Natural killer cell (primary cell): ENCODE data around the gene FBXL7. TPM values are rescaled to one million over a fixed set of nuclear protein-coding genes. Genes with fewer than 3 reads are reported as not detected.

Experiments
- ATAC-seq, 3 donors: fragments of 150-1000 bp in 2 of 3; fragments of 200-7000 bp in 1 of 3; cut with Tn5 transposase; 1 replicate in 1 of 3; 2 replicates in 2 of 3; pipeline ENCODE4 v1.10.0; 2021; ENCODE audit warnings: mild to moderate bottlenecking in 2 of 3, moderate library complexity in 2 of 3
- DNase-seq, 2 donors: peaks; one replicate each; pipeline versions ENCODE4 v3.0.0 to v3.0.0-alpha.2; 2013 to 2021; ENCODE audit warnings: mixed read lengths in 1 of 2
- H3K27ac ChIP-seq: one replicate; pipeline ENCODE4 v1.5.1; 2013; ENCODE audit warnings: mild to moderate bottlenecking, low read length
- H3K27me3 ChIP-seq: one replicate; pipeline ENCODE4 v1.6.1; 2013; ENCODE audit warnings: low read length; ENCODE audit not compliant: control insufficient read depth, insufficient read depth
- H3K36me3 ChIP-seq: one replicate; pipeline ENCODE4 v1.6.1; 2013; ENCODE audit warnings: low read length; ENCODE audit not compliant: control insufficient read depth, insufficient read depth
- H3K4me1 ChIP-seq: one replicate; pipeline ENCODE4 v1.6.1; 2013; ENCODE audit warnings: low read length; ENCODE audit not compliant: control insufficient read depth, insufficient read depth
- H3K4me3 ChIP-seq: one replicate; pipeline ENCODE4 v1.5.1; 2013; ENCODE audit warnings: low read length
- H3K9me3 ChIP-seq: one replicate; pipeline ENCODE4 v1.6.1; 2013; ENCODE audit warnings: low read length; ENCODE audit not compliant: control insufficient read depth, insufficient read depth
- H3K27ac Mint-ChIP-seq, 2 donors: one replicate each; pipeline ENCODE4 v1.8.0; 2022; ENCODE audit warnings: mild to moderate bottlenecking in 2 of 2, mixed read lengths in 2 of 2, moderate library complexity in 1 of 2
- H3K27me3 Mint-ChIP-seq, 2 donors: one replicate each; pipeline ENCODE4 v1.8.0; 2022; ENCODE audit warnings: low read depth in 2 of 2, mixed read lengths in 2 of 2
- H3K36me3 Mint-ChIP-seq: one replicate; pipeline ENCODE4 v1.8.0; 2022; ENCODE audit warnings: mixed read lengths
- H3K4me1 Mint-ChIP-seq, 2 donors: one replicate each; pipeline ENCODE4 v1.8.0; 2022; ENCODE audit warnings: mixed read lengths in 2 of 2
- H3K4me3 Mint-ChIP-seq: one replicate; pipeline ENCODE4 v1.8.0; 2022; ENCODE audit warnings: mild to moderate bottlenecking, moderate library complexity, mixed read lengths
- H3K9me3 Mint-ChIP-seq, 2 donors: one replicate each; pipeline ENCODE4 v1.8.0; 2022; ENCODE audit warnings: mixed read lengths in 2 of 2
- CTCF ChIP-seq: fragments of 200-600 bp; IDR thresholded peaks from one replicate; pipeline ENCODE4 v1.8.0; 2022; ENCODE audit warnings: antibody characterized with exemption
- WGBS: methylation state at CpG from one replicate; pipeline ENCODE4 v1.1.7; 2013; ENCODE audit warnings: missing lambda C conversion rate; ENCODE audit not compliant: insufficient coverage; 5-methylcytosine and 5-hydroxymethylcytosine counted together
- intact Hi-C: fragments of 100-400 bp; cut with micrococcal nuclease; formaldehyde crosslinking; loops from one replicate; pipeline ENCODE4 v1.14.2; 2022
- total RNA-seq, 4 donors: library from RNA; stranded (reverse); fragments of 120-200 nt in 1 of 4; gene quantifications; one replicate each; pipeline versions ENCODE4 v1.2.3 to v1.2.4, GENCODE V29; 2013 to 2022

FBXL7 gene
- total RNA-seq, 3 donors from 2014 or later (not counting 1 experiment from before 2014, with no cell fraction given): not detected

- WGBS: 92% methylated on average over 2 of the region's 2 CpGs
- Histone ChIP-seq H3K36me3 (no peaks in the 10 kb centered on the region), H3K27me3 (no peaks in the 10 kb centered on the region), H3K4me1 (no peaks in the 10 kb centered on the region), H3K27ac (no peak overlapping the region), H3K4me3 (no peak overlapping the region), H3K9me3 (no peaks in the 10 kb centered on the region)
- no peak overlapping the region for H3K4me3 Mint-ChIP-seq
- H3K4me1 Mint-ChIP-seq: no peaks in the 10 kb centered on the region
- no peak for ATAC-seq
- no peaks in the 10 kb centered on the region for H3K27me3 Mint-ChIP-seq
- no peak overlapping the region for H3K27ac Mint-ChIP-seq
- TF ChIP-seq CTCF: no peak
- no peak for DNase-seq
- intact Hi-C loops: no loop called here
- H3K9me3 Mint-ChIP-seq: peaks cover 9 to 14% of the 10 kb centered on the region in 2 donors
- no peaks in the 10 kb centered on the region for H3K36me3 Mint-ChIP-seq
Observed at GRCh38 chr5:15524712-15525111, 24.7 kb downstream of the FBXL7 start.

DNA sequence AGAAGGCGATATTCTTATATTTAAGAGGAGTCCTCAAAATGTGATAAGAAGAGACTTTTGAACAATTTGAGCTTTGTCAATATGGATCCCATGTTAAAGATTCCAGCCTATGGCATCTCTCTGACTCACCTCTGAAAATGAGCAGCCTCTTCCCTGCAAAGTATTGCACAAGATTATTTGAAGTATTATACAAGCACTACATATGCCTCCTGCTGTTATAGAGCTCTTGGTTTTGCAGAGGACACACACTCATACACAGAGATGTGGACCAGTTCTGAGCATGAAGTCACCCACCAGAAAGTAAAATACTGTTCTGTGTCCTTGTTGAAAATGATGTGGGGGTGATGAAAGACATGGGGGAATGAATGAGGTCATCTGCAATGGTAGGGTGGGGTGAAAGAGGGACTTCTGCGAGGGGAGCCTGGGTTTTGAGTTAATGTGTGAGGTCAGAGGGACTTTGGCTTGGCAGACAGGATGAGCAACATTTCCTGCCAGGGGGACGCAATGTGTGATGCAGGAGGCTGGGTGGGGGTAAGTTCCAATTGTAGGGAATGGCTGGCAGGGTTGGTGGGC, 25.8 kb downstream of the FBXL7 start:
- DNase-seq (no peak), ATAC-seq (no peak)
- H3K27ac ChIP-seq: no peak overlapping the region
- intact Hi-C loops: no loop called here
- Mint-ChIP-seq H3K36me3 (no peaks in the 10 kb centered on the region), H3K4me3 (no peak overlapping the region), H3K4me1 (no peaks in the 10 kb centered on the region), H3K27me3 (no peaks in the 10 kb centered on the region), H3K9me3 (peaks cover 6 to 15% of the 10 kb centered on the region in 2 donors), H3K27ac (no peak overlapping the region)
- H3K4me3 ChIP-seq: no peak overlapping the region
- H3K4me1 ChIP-seq: no peaks in the 10 kb centered on the region
- H3K9me3 ChIP-seq: no peaks in the 10 kb centered on the region
- no peaks in the 10 kb centered on the region for H3K36me3 ChIP-seq
- WGBS: 74% methylated on average over 2 of the region's 3 CpGs
- no peaks in the 10 kb centered on the region for H3K27me3 ChIP-seq
- no peak for TF ChIP-seq CTCF

- H3K4me1 Mint-ChIP-seq: no peaks in the 10 kb centered on the region
- 88% methylated on average over 3 of the region's 3 CpGs for WGBS
- Histone ChIP-seq H3K36me3 (no peaks in the 10 kb centered on the region), H3K9me3 (no peaks in the 10 kb centered on the region), H3K4me1 (no peaks in the 10 kb centered on the region), H3K27me3 (no peaks in the 10 kb centered on the region), H3K4me3 (no peak overlapping the region), H3K27ac (no peak overlapping the region)
- DNase-seq (no peak), ATAC-seq (no peak)
- intact Hi-C loops: no loop called here
- H3K4me3 Mint-ChIP-seq: no peak overlapping the region
- no peak overlapping the region for H3K27ac Mint-ChIP-seq
- TF ChIP-seq CTCF: no peak
- no peaks in the 10 kb centered on the region for H3K27me3 Mint-ChIP-seq
- no peaks in the 10 kb centered on the region for H3K36me3 Mint-ChIP-seq
- H3K9me3 Mint-ChIP-seq: peaks cover 6 to 13% of the 10 kb centered on the region in 2 donors
Observed at GRCh38 chr5:15526413-15526812, 26.4 kb downstream of the FBXL7 start.

GRCh38 chr5:15528476-15528875, 28.5 kb downstream of the FBXL7 start:
- intact Hi-C loops: no loop called here
- DNase-seq: no peak
- Histone ChIP-seq H3K4me3 (no peak overlapping the region), H3K27ac (no peak overlapping the region), H3K36me3 (no peaks in the 10 kb centered on the region), H3K27me3 (no peaks in the 10 kb centered on the region), H3K9me3 (no peaks in the 10 kb centered on the region), H3K4me1 (no peaks in the 10 kb centered on the region)
- no peaks in the 10 kb centered on the region for H3K4me1 Mint-ChIP-seq
- no peaks in the 10 kb centered on the region for H3K36me3 Mint-ChIP-seq
- H3K4me3 Mint-ChIP-seq: no peak overlapping the region
- peaks cover 12 to 22% of the 10 kb centered on the region in 2 donors for H3K9me3 Mint-ChIP-seq
- H3K27me3 Mint-ChIP-seq: no peaks in the 10 kb centered on the region
- no CpG with 5 or more reads among the region's 3 CpGs for WGBS
- no peak overlapping the region for H3K27ac Mint-ChIP-seq
- ATAC-seq: no peak
- no peak for TF ChIP-seq CTCF
